DOHH2 (cell line): ENCODE measurements around the gene MAGI3.

ENCODE experiments used
- H3F3A ChIP-seq: fragments of 200-600 bp; sonication (generic), shearing (Covaris generic); 2 replicates; pipeline ENCODE4 v1.6.0; 2016; ENCODE audit warnings: antibody characterized with exemption, mild to moderate bottlenecking; ENCODE audit not compliant: control insufficient read depth, insufficient read depth
- H3K27ac ChIP-seq: fragments of 200-600 bp; sonication (generic); 2 replicates; pipeline ENCODE4 v1.5.1; 2014; ENCODE audit warnings: low read depth, mild to moderate bottlenecking, low read length, moderate library complexity
- H3K27me3 ChIP-seq: fragments of 200-600 bp; sonication (generic); 2 replicates; pipeline ENCODE4 v1.6.1; 2014; ENCODE audit warnings: mild to moderate bottlenecking, low read length, mixed read lengths; ENCODE audit not compliant: control insufficient read depth
- H3K36me3 ChIP-seq: fragments of 200-600 bp; sonication (generic); 2 replicates; pipeline ENCODE4 v1.6.1; 2014; ENCODE audit warnings: mild to moderate bottlenecking, low read length, moderate library complexity, mixed read lengths; ENCODE audit not compliant: control insufficient read depth
- H3K4me1 ChIP-seq: fragments of 200-600 bp; sonication (generic); 2 replicates; pipeline ENCODE4 v1.6.1; 2014; ENCODE audit warnings: mild to moderate bottlenecking, low read length, mixed read lengths; ENCODE audit not compliant: control insufficient read depth
- H3K4me2 ChIP-seq: fragments of 200-600 bp; sonication (generic); 2 replicates; pipeline ENCODE4 v1.6.0; 2014; ENCODE audit warnings: mild to moderate bottlenecking, low read length, moderate library complexity
- H3K4me3 ChIP-seq: fragments of 200-600 bp; sonication (generic); 2 replicates; pipeline ENCODE4 v1.5.1; 2014; ENCODE audit warnings: mild to moderate bottlenecking, low read length, mixed read lengths
- H3K79me2 ChIP-seq: fragments of 200-600 bp; sonication (generic); 2 replicates; pipeline ENCODE4 v1.6.1; 2014; ENCODE audit warnings: mild to moderate bottlenecking, low read length, mixed read lengths; ENCODE audit not compliant: control insufficient read depth
- H3K9me2 ChIP-seq: fragments of 200-600 bp; sonication (generic); replicated peaks from 2 replicates; pipeline ENCODE4 v1.6.1; 2014; ENCODE audit warnings: mild to moderate bottlenecking, low read length, mixed read lengths; ENCODE audit not compliant: control insufficient read depth
- H3K9me3 ChIP-seq: fragments of 200-600 bp; sonication (generic); 2 replicates; pipeline ENCODE4 v1.6.1; 2014; ENCODE audit warnings: antibody characterized with exemption, low read length, mixed read lengths; ENCODE audit not compliant: control insufficient read depth, insufficient read depth
- H4K20me1 ChIP-seq: fragments of 200-600 bp; sonication (generic); 2 replicates; pipeline ENCODE4 v1.6.0; 2014; ENCODE audit warnings: low read depth, mild to moderate bottlenecking, antibody characterized with exemption, low read length, moderate library complexity; ENCODE audit not compliant: control insufficient read depth, insufficient read depth
- EZH2phosphoT487 ChIP-seq: fragments of 200-600 bp; sonication (generic); IDR thresholded peaks from 2 replicates; pipeline ENCODE4 v1.6.1; 2017; ENCODE audit warnings: borderline replicate concordance, mild to moderate bottlenecking, antibody characterized with exemption, low read length, moderate library complexity, mixed read lengths
- TF ChIP-seq, protein P1 (sequence below): fragments of 200-600 bp; sonication (generic); IDR thresholded peaks from one replicate; pipeline ENCODE4 v1.5.1; 2014; ENCODE audit warnings: antibody characterized with exemption, mild to moderate bottlenecking, low read depth, low read length; ENCODE audit not compliant: poor library complexity, severe bottlenecking

Gene MAGI3

DNA sequence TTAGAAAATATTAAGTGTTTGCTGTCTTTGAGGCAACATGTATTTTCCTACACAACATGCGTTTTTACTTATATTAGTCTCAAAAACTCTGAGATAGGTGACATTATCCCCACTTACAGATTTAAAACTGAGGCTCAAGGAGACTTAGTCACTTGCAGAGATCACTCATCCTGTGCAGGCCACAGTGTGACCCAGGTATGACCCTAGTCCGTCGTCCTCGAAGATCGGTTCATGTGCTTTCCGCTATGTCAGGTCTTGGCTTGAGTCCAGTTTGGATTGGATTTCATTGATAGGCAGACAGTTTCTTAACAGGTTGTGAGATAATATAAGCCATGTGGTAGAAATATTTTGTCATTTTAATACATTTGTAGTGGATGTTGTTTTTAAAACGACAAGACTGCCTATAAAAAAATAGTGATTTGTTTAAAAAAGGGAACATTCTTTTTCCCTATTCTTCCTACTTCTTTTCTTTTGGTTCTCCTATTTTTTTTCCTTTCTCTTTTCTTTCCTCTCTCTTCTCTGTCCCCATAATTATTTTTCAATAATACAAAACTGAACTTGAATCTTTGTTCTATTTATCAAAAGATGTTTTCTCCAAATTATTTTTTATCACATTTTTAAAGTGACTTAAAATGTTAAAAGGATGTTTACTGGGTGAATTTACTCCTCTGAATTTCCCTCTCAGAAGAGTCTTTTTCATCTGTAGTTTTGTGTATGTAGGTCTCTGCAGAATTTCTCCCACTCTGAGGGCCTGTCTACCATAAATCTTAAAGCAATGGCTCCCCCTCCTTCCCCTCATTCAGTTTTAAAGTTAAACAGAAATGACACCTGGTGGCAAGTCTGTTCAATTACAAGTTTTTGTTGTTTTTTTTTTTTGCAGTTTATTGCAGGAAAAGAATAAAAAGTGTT is 287.2 kb downstream of the MAGI3 start:
- Histone ChIP-seq H3K9me2 (no peaks in the 10 kb centered on the region), H4K20me1 (no peaks in the 10 kb centered on the region), H3K4me3 (no peak overlapping the region), H3K4me1 (no peaks in the 10 kb centered on the region), H3F3A (no peaks in the 10 kb centered on the region), H3K4me2 (no peak overlapping the region), H3K27me3 (no peaks in the 10 kb centered on the region), H3K27ac (no peak overlapping the region), H3K79me2 (no peaks in the 10 kb centered on the region), H3K36me3 (no peaks in the 10 kb centered on the region), H3K9me3 (no peaks in the 10 kb centered on the region)
- TF ChIP-seq, protein P1, sequence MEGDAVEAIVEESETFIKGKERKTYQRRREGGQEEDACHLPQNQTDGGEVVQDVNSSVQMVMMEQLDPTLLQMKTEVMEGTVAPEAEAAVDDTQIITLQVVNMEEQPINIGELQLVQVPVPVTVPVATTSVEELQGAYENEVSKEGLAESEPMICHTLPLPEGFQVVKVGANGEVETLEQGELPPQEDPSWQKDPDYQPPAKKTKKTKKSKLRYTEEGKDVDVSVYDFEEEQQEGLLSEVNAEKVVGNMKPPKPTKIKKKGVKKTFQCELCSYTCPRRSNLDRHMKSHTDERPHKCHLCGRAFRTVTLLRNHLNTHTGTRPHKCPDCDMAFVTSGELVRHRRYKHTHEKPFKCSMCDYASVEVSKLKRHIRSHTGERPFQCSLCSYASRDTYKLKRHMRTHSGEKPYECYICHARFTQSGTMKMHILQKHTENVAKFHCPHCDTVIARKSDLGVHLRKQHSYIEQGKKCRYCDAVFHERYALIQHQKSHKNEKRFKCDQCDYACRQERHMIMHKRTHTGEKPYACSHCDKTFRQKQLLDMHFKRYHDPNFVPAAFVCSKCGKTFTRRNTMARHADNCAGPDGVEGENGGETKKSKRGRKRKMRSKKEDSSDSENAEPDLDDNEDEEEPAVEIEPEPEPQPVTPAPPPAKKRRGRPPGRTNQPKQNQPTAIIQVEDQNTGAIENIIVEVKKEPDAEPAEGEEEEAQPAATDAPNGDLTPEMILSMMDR: peak; percentile 69
- TF ChIP-seq EZH2phosphoT487: no peak

DNA sequence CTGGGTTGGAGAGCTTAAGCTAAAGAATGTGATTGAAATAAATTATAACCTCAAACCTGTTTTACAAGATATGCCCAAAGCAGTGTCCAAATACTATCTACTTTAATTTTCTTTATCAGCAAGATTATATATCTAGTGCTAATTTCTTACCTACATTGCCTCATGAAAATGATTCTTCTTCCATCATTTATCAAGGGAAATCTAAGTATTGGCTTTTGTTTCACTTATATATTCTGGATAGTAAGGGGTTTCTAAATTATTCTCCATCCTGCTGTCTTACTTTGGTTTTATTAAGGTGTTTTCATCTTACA is 287.8 kb downstream of the MAGI3 start:
- H3F3A ChIP-seq: no peaks in the 10 kb centered on the region
- H3K9me2 ChIP-seq: no peaks in the 10 kb centered on the region
- no peaks in the 10 kb centered on the region for H3K9me3 ChIP-seq
- no peaks in the 10 kb centered on the region for H3K79me2 ChIP-seq
- no peaks in the 10 kb centered on the region for H3K27me3 ChIP-seq
- H3K27ac ChIP-seq: no peak overlapping the region
- no peak for TF ChIP-seq EZH2phosphoT487
- TF ChIP-seq, protein P1: no peak
- no peaks in the 10 kb centered on the region for H4K20me1 ChIP-seq
- H3K4me2 ChIP-seq: no peak overlapping the region
- no peaks in the 10 kb centered on the region for H3K36me3 ChIP-seq
- no peaks in the 10 kb centered on the region for H3K4me1 ChIP-seq
- no peak overlapping the region for H3K4me3 ChIP-seq

DNA sequence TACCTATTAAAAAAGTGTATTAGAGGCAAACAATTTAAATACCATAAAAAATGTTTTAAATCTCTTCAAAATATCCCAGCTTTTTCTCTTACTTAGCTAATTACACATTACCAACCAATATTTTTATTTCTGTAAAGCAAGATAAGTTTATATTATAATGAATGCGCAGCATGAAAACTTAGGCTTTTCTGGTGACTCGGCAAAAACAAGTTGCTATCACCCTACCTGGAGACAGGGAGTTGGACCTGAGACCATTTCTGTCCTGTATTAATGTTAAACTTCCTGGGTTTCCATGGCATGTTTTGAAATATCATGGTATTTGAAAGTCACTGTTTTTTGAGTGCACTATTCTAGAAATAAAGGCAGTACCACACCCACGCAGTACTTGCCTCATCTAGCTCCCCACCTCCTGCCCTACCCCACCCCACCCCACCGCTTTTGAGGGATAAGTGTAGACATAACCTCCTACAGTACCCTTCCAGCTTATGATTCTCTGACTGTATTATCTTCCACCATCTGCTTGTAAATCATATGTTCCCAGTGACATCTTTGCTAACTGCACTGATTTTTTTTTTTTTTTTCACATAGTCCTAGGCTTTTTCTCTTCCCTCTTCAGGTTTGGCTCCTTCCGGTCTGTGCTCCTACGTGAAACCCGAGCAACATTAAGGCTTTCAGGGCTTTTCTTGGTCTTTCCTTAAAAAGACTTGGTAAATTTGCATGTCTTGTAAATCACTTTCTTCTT is 291.5 kb downstream of the MAGI3 start:
- H3K27me3 ChIP-seq: no peaks in the 10 kb centered on the region
- no peaks in the 10 kb centered on the region for H3K4me1 ChIP-seq
- H4K20me1 ChIP-seq: no peaks in the 10 kb centered on the region
- H3K27ac ChIP-seq: no peak overlapping the region
- H3K4me2 ChIP-seq: no peak overlapping the region
- no peaks in the 10 kb centered on the region for H3K9me2 ChIP-seq
- H3K4me3 ChIP-seq: no peak overlapping the region
- no peaks in the 10 kb centered on the region for H3K79me2 ChIP-seq
- no peaks in the 10 kb centered on the region for H3F3A ChIP-seq
- H3K36me3 ChIP-seq: no peaks in the 10 kb centered on the region
- TF ChIP-seq, protein P1: no peak
- TF ChIP-seq EZH2phosphoT487: no peak
- H3K9me3 ChIP-seq: no peaks in the 10 kb centered on the region
